ENCODE measurements around the gene UNC79. TPM values are rescaled to one million over a fixed set of nuclear protein-coding genes. Genes with fewer than 3 reads are reported as not detected.
A peak's percentile ranks its signal among the peaks of the same experiment; 100 is the strongest.

Gene UNC79
- total and polyA plus RNA-seq, 2 experiments from 2014 or later = 0.15 to 0.20 TPM

- 72% methylated on average over 4 of the region's 4 CpGs for WGBS (ENCODE audit: low lambda C conversion rate, missing lambda C conversion rate)
- no peak for DNase-seq (ENCODE audit: low spot score)
- H3K4me1 ChIP-seq (ENCODE audit: insufficient read depth) = peaks cover 9% of the 10 kb centered on the region
- no peaks in the 10 kb centered on the region for H3K27me3 ChIP-seq
- no peaks in the 10 kb centered on the region for H3K9me2 ChIP-seq (replicated peaks; ENCODE audit: insufficient read depth)
- H3K9me3 ChIP-seq (ENCODE audit: low read depth) = no peaks in the 10 kb centered on the region
- no peak overlapping the region for H2AFZ ChIP-seq
- H4K20me1 ChIP-seq (ENCODE audit: insufficient read depth, poor library complexity, severe bottlenecking) = no peaks in the 10 kb centered on the region
- H3K79me2 ChIP-seq = no peaks in the 10 kb centered on the region
- H3K4me2 ChIP-seq = no peak overlapping the region
- no peak overlapping the region for H3K4me3 ChIP-seq
- TF ChIP-seq EZH2 (IDR thresholded peaks at IDR 0.05; ENCODE audit: borderline replicate concordance) = no peak
- no peak for TF ChIP-seq EZH2phosphoT487 (IDR thresholded peaks at IDR 0.05; ENCODE audit: low read depth, severe bottlenecking, unreplicated experiment)
- TF ChIP-seq CTCF (IDR thresholded peaks at IDR 0.05; ENCODE audit: poor library complexity) = no peak
- no peak overlapping the region for H3K27ac ChIP-seq
- no peaks in the 10 kb centered on the region for H3K36me3 ChIP-seq (replicated peaks; ENCODE audit: insufficient read depth, low read depth)
Measured at GRCh38 chr14:93752980-93753561, 322.3 kb downstream of the UNC79 start.

GRCh38 chr14:93753647-93754046, 322.9 kb downstream of the UNC79 start:
- no peak for TF ChIP-seq EZH2phosphoT487 (IDR thresholded peaks at IDR 0.05; ENCODE audit: low read depth, severe bottlenecking, unreplicated experiment)
- TF ChIP-seq EZH2 (IDR thresholded peaks at IDR 0.05; ENCODE audit: borderline replicate concordance) = no peak
- no peak for TF ChIP-seq CTCF (IDR thresholded peaks at IDR 0.05; ENCODE audit: poor library complexity)
- H3K4me3 ChIP-seq = no peak overlapping the region
- 94% methylated on average over 8 of the region's 8 CpGs for WGBS (ENCODE audit: low lambda C conversion rate, missing lambda C conversion rate)
- peaks cover 9% of the 10 kb centered on the region for H3K4me1 ChIP-seq (ENCODE audit: insufficient read depth)
- H4K20me1 ChIP-seq (ENCODE audit: insufficient read depth, poor library complexity, severe bottlenecking) = no peaks in the 10 kb centered on the region
- no peaks in the 10 kb centered on the region for H3K9me3 ChIP-seq (ENCODE audit: low read depth)
- H3K79me2 ChIP-seq = no peaks in the 10 kb centered on the region
- no peaks in the 10 kb centered on the region for H3K9me2 ChIP-seq (replicated peaks; ENCODE audit: insufficient read depth)
- no peak overlapping the region for H2AFZ ChIP-seq
- DNase-seq (ENCODE audit: low spot score) = no peak
- no peaks in the 10 kb centered on the region for H3K27me3 ChIP-seq
- H3K4me2 ChIP-seq = no peak overlapping the region
- H3K36me3 ChIP-seq (replicated peaks; ENCODE audit: insufficient read depth, low read depth) = no peaks in the 10 kb centered on the region
- H3K27ac ChIP-seq = no peak overlapping the region

GRCh38 chr14:93757206-93757605, 326.5 kb downstream of the UNC79 start:
- TF ChIP-seq EZH2phosphoT487 (IDR thresholded peaks at IDR 0.05; ENCODE audit: low read depth, severe bottlenecking, unreplicated experiment) (no peak), EZH2 (IDR thresholded peaks at IDR 0.05; ENCODE audit: borderline replicate concordance) (no peak), CTCF (IDR thresholded peaks at IDR 0.05; ENCODE audit: poor library complexity) (no peak)
- H3K27me3 ChIP-seq = no peaks in the 10 kb centered on the region
- no peaks in the 10 kb centered on the region for H3K9me3 ChIP-seq (ENCODE audit: low read depth)
- no peak overlapping the region for H2AFZ ChIP-seq
- no peak overlapping the region for H3K4me2 ChIP-seq
- H4K20me1 ChIP-seq (ENCODE audit: insufficient read depth, poor library complexity, severe bottlenecking) = no peaks in the 10 kb centered on the region
- peak; percentile 44 for DNase-seq (ENCODE audit: low spot score)
- H3K27ac ChIP-seq = peak overlapping the region; percentile 79
- no peaks in the 10 kb centered on the region for H3K79me2 ChIP-seq
- WGBS (ENCODE audit: low lambda C conversion rate, missing lambda C conversion rate) = 64% methylated on average over 12 of the region's 12 CpGs
- no peaks in the 10 kb centered on the region for H3K36me3 ChIP-seq (replicated peaks; ENCODE audit: insufficient read depth, low read depth)
- H3K4me3 ChIP-seq = no peak overlapping the region
- peaks cover 6% of the 10 kb centered on the region for H3K4me1 ChIP-seq (ENCODE audit: insufficient read depth)
- no peaks in the 10 kb centered on the region for H3K9me2 ChIP-seq (replicated peaks; ENCODE audit: insufficient read depth)

Small RNAs within 50 kb of the gene (small RNA-seq; reads per million reads assigned to genes)
- not detected for gene RF00019
- not detected for gene RF02271
- not detected for gene RNU6-1258P

Other genes with a start within 250 kb of the UNC79 start
- gene MOAP1, start 246.0 kb upstream of the UNC79 start, total RNA-seq = 35.5 and 36.2 TPM in 2 replicates
- 26.1 and 27.3 TPM in 2 replicates for gene MOAP1, start 246.0 kb upstream of the UNC79 start, polyA plus RNA-seq
- gene LYSET, start 245.6 kb upstream of the UNC79 start, total RNA-seq = 17.5 and 17.8 TPM in 2 replicates
- 45.4 and 53.0 TPM in 2 replicates for gene LYSET, start 245.6 kb upstream of the UNC79 start, polyA plus RNA-seq
- 22.2 and 22.7 TPM in 2 replicates for gene GON7, start 223.9 kb upstream of the UNC79 start, total RNA-seq
- gene GON7, start 223.9 kb upstream of the UNC79 start, polyA plus RNA-seq = 13.7 and 17.8 TPM in 2 replicates
- 14.9 and 16.3 TPM in 2 replicates for gene UBR7, start 223.7 kb upstream of the UNC79 start, total RNA-seq
- gene UBR7, start 223.7 kb upstream of the UNC79 start, polyA plus RNA-seq = 12.1 and 13.1 TPM in 2 replicates
- 24.5 and 25.8 TPM in 2 replicates for gene BTBD7, start 97.9 kb upstream of the UNC79 start, total RNA-seq
- 14.4 and 14.8 TPM in 2 replicates for gene BTBD7, start 97.9 kb upstream of the UNC79 start, polyA plus RNA-seq
- gene COX8C, start 83.8 kb upstream of the UNC79 start, total RNA-seq = not detected in 2 replicates
- not detected in 2 replicates for gene COX8C, start 83.8 kb upstream of the UNC79 start, polyA plus RNA-seq